GM19328 (cell line): ENCODE measurements around the gene PCDH9.
"Not testable (repeated sequence)": the region's sequence is repeated elsewhere in the genome, so short reads cannot be mapped to it uniquely, and the experiment has no call there.

Experiments used
- ATAC-seq: cut with Tn5 transposase; IDR thresholded peaks from one replicate; pipeline ENCODE4 v1.9.1; 2021; ENCODE audit warnings: mild to moderate bottlenecking, moderate library complexity; ENCODE audit not compliant: unreplicated experiment

PCDH9 gene

DNA sequence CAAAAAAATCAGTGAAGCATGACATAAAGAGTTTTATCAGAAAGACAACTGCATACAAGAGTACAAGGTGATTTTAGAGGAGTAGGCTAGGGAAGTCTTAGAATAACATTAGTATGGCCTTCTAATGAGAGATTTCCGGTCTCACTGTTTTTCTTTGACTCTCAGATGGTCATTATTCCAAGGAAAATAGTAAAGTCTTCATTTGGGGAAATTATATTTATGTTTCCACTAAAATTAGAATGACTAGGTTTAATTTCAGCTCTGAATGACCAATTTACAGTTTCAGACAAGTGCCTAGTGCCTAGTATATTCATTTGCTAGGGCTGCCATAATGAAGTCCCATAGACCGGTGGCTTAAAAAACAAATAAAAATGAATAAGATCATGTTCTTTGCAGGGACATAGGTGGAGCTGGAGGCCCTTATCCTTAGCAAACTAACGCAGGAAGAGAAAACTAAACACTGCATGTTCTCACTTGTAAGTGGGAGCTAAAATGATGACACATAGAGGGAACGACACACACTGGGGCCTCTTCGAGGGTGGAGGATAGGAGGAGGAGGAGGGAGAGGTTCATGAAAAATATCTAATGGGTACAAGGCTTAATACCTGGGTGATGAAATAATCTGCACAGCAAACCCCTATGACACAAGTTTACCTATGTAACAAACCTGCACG, 303.1 kb downstream of the PCDH9 start:
- no peak for ATAC-seq

DNA sequence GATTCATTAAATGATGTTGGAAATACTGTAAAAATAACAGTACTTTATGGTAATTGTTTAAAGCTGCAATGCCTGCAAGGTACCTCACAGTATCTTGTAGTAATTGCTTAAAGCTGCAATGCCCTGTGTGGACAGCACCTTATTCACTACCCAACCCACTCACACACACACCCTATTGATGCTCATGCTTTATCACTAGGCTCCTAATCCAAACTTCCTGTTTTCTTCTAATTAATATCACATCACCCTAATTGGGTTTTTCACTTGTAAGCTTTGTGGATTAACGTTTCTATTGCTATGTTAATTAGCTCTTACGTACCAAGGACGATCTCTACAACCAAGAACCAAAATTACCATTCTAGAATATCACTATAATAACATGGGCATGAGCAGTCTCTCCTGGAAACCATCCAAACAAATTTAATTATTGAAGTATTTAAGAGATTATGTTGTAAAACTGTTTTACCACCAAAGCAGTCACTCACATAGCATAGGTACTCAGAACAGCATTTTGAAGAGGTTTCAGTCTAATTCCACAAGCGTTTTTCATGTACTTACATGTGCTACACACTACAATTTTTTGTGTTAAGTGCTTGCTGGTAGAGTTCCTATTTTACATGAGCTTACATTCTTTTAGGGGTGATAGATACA, 303.8 kb downstream of the PCDH9 start:
- ATAC-seq, result no peak

DNA sequence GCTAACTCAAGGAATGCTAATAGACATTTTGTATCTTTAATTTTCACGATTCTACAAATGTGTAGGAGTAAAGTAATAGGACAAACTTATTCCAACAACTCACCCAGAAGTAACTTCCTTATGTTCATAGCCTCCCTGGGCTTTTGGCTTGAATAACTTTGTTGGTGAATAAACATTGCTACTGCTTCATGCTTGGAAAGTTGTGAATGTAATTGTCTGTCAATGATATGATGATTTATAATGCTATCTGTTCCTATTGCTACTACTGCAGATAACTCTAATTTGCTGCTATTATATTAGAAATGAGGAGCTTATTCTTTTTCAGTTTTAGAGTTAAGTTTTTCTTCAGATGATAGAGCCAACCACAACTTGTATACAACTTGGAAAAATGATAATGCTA, 307.7 kb downstream of the PCDH9 start:
- no peak for ATAC-seq

DNA sequence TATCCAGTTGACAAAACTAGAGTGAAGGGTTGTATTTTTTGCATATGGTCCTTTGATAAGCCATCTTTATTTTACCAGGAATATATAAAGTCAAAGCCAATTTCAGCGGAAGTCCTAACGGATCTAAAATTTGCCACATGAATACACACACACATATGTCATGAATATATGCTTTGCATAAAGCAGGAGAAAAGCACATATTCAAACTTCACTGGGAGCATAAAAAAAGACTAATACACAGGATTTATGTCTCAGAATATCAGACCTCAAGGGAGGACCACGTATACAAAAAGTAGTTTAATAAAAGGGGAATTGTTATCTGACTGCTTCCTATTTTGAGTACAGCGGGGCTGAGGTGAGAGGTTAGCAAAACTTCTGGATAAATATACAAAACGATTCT, 308.7 kb downstream of the PCDH9 start:
- no peak for ATAC-seq

- no peak for ATAC-seq
Observed at GRCh38 chr13:66915596-66916185, 314.4 kb downstream of the PCDH9 start.

DNA sequence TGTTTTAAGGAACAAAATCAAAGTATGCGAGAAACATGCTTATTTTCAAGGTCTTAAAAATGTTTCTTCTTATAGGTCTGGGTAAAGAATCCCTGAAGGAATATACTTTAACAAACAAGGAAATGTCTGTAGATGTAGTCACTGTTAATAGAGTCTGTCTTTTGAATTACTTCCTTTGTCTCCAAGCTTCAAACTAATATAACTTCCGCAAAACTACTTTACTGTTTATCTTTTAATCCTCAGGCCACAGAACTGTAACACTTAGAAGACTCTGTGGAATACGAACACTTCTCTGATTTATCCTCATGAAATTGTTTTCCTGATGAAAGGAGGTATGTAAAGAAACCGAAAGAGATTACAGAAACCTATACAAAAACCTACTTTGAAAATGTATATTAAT, 316.0 kb downstream of the PCDH9 start:
- ATAC-seq, result no peak

- ATAC-seq, result no peak
Observed at GRCh38 chr13:66911411-66911939, 318.7 kb downstream of the PCDH9 start.

- ATAC-seq, result no peak
Observed at GRCh38 chr13:66899955-66900354, 330.2 kb downstream of the PCDH9 start.

GRCh38 chr13:66896933-66897332, 333.2 kb downstream of the PCDH9 start:
- no peak for ATAC-seq

DNA sequence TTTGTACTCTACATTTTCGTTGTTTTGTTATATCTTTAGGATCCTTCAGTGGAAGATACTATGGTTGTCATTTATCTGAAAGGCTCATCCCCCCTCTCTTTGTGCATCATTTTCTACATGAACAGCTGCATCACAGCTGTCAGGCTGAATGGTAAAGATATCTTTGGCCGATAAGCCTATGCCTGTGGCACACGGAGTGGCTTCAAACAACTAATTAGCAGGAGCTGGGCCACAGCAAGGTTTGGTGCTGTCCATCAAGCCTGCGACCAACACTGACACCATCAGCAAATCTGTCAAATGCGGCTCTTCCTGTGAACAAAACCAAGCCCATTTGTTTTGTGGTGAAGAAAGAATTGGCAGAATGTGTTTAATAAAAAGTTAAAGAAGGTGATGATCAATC, 334.4 kb downstream of the PCDH9 start:
- no peak for ATAC-seq

- ATAC-seq, result no peak
Observed at GRCh38 chr13:66895320-66895719, 334.8 kb downstream of the PCDH9 start.

GRCh38 chr13:66888698-66889097, 341.4 kb downstream of the PCDH9 start:
- ATAC-seq, result no peak

DNA sequence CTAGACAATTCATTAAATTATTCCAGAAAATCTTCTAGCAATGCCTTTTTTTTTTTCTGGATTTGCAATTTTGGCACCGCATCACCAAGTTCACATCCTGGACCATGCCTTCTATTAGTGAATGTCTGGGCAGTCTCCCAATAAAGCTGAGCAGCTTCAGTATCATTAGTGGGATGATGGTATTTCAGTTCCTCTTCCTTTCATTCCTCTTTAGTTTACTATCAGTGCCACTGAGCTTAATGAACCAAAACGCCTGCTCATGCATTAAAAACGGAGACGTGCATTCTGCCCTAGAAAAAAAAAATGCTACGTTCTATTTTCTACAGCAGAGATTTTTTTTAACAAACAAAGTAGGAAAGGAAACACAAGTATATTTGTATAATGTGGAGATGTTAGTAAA, 343.0 kb downstream of the PCDH9 start:
- ATAC-seq, result no peak

DNA sequence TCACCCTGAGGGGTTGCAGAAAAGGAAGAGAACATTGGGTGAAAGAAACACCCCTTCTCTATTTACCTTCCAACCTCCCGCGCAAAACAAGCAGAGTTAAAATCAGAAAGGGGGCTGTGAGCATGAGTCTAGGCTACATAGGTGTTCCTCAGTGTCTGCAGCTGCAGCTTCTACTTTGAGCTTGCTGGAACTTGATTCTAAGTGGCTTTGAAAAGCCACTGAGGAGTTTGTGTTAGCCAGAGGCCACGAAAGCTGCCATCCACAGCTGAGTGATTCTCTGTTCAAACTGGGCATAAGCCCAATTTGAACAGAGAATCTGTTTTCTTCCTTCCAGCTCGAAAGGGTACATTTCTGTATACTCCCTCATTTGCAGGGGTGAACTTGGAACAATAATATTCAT, 343.9 kb downstream of the PCDH9 start:
- no peak for ATAC-seq

DNA sequence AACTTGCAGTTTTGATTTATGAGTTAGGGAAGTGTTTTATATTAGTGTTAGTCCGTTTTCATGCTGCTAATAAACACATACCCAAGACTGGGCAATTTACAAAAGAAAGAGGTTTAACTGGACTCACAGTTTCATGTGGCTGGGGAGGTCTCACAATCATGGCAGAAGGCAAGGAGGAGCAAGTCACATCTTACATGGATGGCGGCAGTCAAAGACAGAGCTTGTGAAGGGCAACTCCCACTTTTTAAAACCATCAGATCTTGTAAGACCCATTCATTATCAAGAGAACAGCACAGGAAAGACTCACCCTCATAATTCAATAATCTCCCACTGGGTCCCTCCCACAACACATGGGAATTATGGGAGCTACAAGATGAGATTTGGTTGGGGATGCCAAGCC, 349.0 kb downstream of the PCDH9 start:
- not testable (repeated sequence) for ATAC-seq

DNA sequence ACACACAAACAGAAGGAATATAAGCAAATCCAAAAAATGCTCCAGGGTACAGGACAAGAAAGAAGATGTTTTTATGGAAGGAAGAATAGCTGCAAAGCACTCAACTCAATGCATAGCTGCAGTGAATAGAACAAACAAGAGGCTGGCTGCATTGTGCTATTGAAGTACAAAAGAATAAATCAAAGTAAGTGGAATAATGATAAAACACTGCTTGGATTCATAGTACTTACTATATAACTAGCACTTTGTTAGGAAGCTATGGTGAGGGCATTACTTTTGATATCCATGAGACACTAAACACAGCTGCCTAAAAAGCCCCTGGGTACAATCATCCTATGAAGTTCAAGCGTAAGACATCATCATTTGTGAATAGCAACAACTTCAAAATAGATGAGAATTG, 350.1 kb downstream of the PCDH9 start:
- ATAC-seq, result no peak

- no peak for ATAC-seq
Observed at GRCh38 chr13:66875264-66875663, 354.9 kb downstream of the PCDH9 start.

DNA sequence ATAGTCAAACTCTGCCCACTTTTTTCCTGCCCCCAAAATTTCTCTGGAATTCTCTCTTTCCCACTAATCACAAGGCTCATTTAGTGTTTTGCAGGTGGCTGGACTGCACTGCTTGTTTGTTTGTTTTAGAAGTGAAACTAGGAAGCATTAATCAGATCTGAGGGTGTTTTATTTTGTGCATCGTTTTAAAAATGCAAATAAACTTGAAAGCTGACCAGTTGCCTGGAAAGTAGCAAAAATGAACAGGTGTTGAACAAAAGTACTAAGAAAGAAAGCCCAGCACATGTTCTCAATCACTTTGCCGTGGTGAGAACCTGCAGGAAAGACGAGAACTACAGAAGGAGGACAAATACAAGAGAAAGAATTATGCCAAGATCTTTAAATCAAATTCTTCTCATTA, 365.5 kb downstream of the PCDH9 start:
- no peak for ATAC-seq

DNA sequence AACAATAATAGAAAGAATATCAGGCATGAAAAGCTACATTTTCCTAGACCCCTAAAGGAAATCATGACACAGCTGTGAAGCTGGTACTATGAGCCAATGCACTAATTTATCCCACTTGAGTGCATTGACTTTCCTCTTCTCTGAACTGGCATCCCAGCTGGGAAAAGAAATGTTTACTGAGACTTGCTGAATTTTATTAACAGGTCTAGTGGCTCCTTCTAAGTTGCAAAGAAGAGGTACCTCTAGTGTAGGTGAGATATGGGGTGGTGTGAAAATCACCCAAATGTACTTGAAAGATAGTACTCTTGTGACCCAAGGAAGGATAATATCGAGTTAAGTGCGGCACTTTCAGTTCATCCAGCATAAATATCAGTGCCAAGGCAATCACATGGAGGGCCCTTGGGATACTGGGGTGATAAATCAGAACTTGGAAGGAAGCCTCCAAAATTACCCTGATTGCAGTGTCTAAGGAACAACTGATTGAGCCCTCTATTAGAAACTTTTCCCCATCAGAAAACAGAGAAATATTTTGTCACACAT, 369.2 kb downstream of the PCDH9 start:
- ATAC-seq, result no peak

- ATAC-seq, result no peak
Observed at GRCh38 chr13:66859934-66860877, 369.9 kb downstream of the PCDH9 start.

DNA sequence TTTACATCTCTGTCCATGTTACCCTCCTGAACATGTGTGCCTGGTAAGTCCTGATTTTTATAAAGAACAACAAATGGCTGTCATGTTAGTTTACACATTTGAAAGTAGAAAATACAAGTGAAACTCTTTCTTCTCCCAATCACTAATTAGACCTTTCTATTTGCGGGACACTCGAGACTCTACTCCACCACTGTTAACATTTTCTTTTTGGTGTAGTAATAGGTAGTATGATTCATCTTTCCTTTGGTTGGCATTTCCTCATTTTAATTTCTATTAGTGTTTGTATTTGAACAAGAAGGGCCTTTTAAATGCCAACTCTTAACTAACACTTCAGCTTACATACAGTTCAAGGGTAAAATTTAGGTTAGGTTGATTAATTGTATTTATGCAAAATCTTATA, 371.1 kb downstream of the PCDH9 start:
- ATAC-seq, result no peak
